ENCODE measurements around the gene MYO16. TPM values are rescaled to one million over a fixed set of nuclear protein-coding genes. Genes with fewer than 3 reads are reported as not detected.

MYO16 gene
- total and polyA plus RNA-seq, 2 of the 4 experiments (the other 2 are of a cell fraction): under 0.01 to 0.03 TPM

- no peak for ATAC-seq (ENCODE audit: low read depth)
- in situ Hi-C loops (cut with MboI; ENCODE audit: low sequenced_read_pairs): no loop called here
- POLR2A ChIA-PET (ENCODE audit: unreplicated experiment): no interaction called here
Measured at GRCh38 chr13:108775597-108775996, 146.2 kb downstream of the MYO16 start.

More at GRCh38 chr13:108775597-108775996, 146.2 kb downstream of the MYO16 start:
- peaks cover 3% of the 10 kb centered on the region for H3K4me1 ChIP-seq (ENCODE audit: control insufficient read depth, insufficient read depth, low read length)
- dilution Hi-C loops (cut with HindIII; ENCODE audit: low sequenced_read_pairs, unreplicated experiment): no loop called here
- no peak overlapping the region for H2BK120ac ChIP-seq (ENCODE audit: low read depth, low read length)
- H3K18ac ChIP-seq (ENCODE audit: low read depth, low read length): no peak overlapping the region
- no peak overlapping the region for H4K8ac ChIP-seq (ENCODE audit: low read depth in 2 of 2, low read length in 2 of 2)
- no peak overlapping the region for H2AK9ac ChIP-seq (replicated peaks; ENCODE audit: low read depth, low read length, poor library complexity)
- DNase-seq: no peak
- intact Hi-C loops (cut with micrococcal nuclease): no loop called here
- no peak for TF ChIP-seq USF2 (IDR thresholded peaks at IDR 0.05; ENCODE audit: low read depth, low read length)
- no peak for TF ChIP-seq CHD1 (IDR thresholded peaks at IDR 0.05; ENCODE audit: low read depth, low read length)
- TF ChIP-seq FOS (IDR thresholded peaks at IDR 0.05; ENCODE audit: low read depth, low read length): no peak
- no peaks in the 10 kb centered on the region for H3K27me3 ChIP-seq (ENCODE audit: control insufficient read depth, insufficient read depth, low read length)
- BruUV-seq (replicated peaks): no TSS peak
- no peak overlapping the region for H3K14ac ChIP-seq (replicated peaks; ENCODE audit: low read depth, low read length)
- no peak overlapping the region for H3K9ac ChIP-seq (ENCODE audit: low read depth, low read length)
- no peak overlapping the region for H3K23ac ChIP-seq (ENCODE audit: low read depth, low read length)
- no peaks in the 10 kb centered on the region for H4K20me1 ChIP-seq (ENCODE audit: insufficient read depth, low read length)
- H2AK5ac ChIP-seq (ENCODE audit: low read depth, low read length): no peak overlapping the region
- no peak overlapping the region for H3K56ac ChIP-seq (ENCODE audit: extremely low read depth, insufficient read depth, low read length)
- 81% methylated on average over 6 of the region's 8 CpGs; no CpG with 5 or more reads in 1 of the 2 experiments for WGBS, 2 experiments (ENCODE audit: extremely low coverage in 2 of 2, insufficient read length in 1 of 2)
- H2AFZ ChIP-seq (replicated peaks; ENCODE audit: low read length, poor library complexity): no peak overlapping the region
- H3K9me3 ChIP-seq (ENCODE audit: control insufficient read depth, insufficient read depth, low read length): no peaks in the 10 kb centered on the region
- no peak overlapping the region for H2BK20ac ChIP-seq (ENCODE audit: low read depth, low read length)
- no peak overlapping the region for H2BK15ac ChIP-seq (ENCODE audit: low read depth, low read length)
- H3K9me1 ChIP-seq (ENCODE audit: insufficient read depth, low read length): no peaks in the 10 kb centered on the region
- CTCF ChIA-PET: interaction anchor here (0.8 kb wide), 1 partner anchor 10 kb away, joined by 3 read pairs; no protein-coding TSS in a partner anchor
- H2BK5ac ChIP-seq (ENCODE audit: low read depth, low read length, poor library complexity, severe bottlenecking): no peak overlapping the region
- H3K27ac ChIP-seq (ENCODE audit: insufficient read depth, low read length): no peak overlapping the region
- no peak overlapping the region for H3K4me2 ChIP-seq (ENCODE audit: low read depth, low read length)
- no peak overlapping the region for H3K4me3 ChIP-seq (ENCODE audit: insufficient read depth, low read depth, low read length)
- no peak overlapping the region for H4K5ac ChIP-seq (ENCODE audit: low read depth, low read length)
- no peaks in the 10 kb centered on the region for H3K36me3 ChIP-seq (ENCODE audit: control insufficient read depth, insufficient read depth, low read length)
- H4K91ac ChIP-seq (ENCODE audit: insufficient read depth, low read depth, low read length): no peak overlapping the region
- no peak overlapping the region for H3K4ac ChIP-seq (ENCODE audit: low read depth, low read length)
- no peaks in the 10 kb centered on the region for H3K79me1 ChIP-seq (ENCODE audit: low read depth in 1 of 2, low read length in 2 of 2)
